Endodermal cell (in vitro differentiated cells): Measurements from ENCODE around the gene MYH7B. TPM values are rescaled to one million over a fixed set of nuclear protein-coding genes. Genes with fewer than 3 reads are reported as not detected.

Source experiments
- DNase-seq: peaks from one replicate; pipeline ENCODE4 v3.0.0-alpha.2; 2017
- H3K27ac ChIP-seq: 2 replicates; pipeline ENCODE4 v1.5.1; 2013; ENCODE audit warnings: mild to moderate bottlenecking, low read depth, low read length, moderate library complexity
- H3K27me3 ChIP-seq: 2 replicates; pipeline ENCODE4 v1.6.1; 2013; ENCODE audit warnings: mild to moderate bottlenecking, low read length, moderate library complexity; ENCODE audit not compliant: insufficient read depth, control insufficient read depth, poor library complexity, severe bottlenecking
- H3K36me3 ChIP-seq: 2 replicates; pipeline ENCODE4 v1.7.0; 2013; ENCODE audit warnings: mild to moderate bottlenecking, low read length, moderate library complexity; ENCODE audit not compliant: control insufficient read depth, insufficient read depth
- H3K4me1 ChIP-seq: one replicate; pipeline ENCODE4 v1.7.0; 2013; ENCODE audit warnings: low read length; ENCODE audit not compliant: control insufficient read depth, insufficient read depth
- H3K4me3 ChIP-seq: 2 replicates; pipeline ENCODE4 v1.5.1; 2013; ENCODE audit warnings: mild to moderate bottlenecking, low read length, moderate library complexity
- H3K9ac ChIP-seq: 2 replicates; pipeline ENCODE4 v1.6.1; 2013; ENCODE audit warnings: mild to moderate bottlenecking, low read length, moderate library complexity; ENCODE audit not compliant: poor library complexity, severe bottlenecking; ENCODE audit errors: extremely low read depth
- H3K9me3 ChIP-seq: 2 replicates; pipeline ENCODE4 v1.6.1; 2013; ENCODE audit warnings: mild to moderate bottlenecking, low read length, moderate library complexity; ENCODE audit not compliant: control insufficient read depth
- H3K27ac Mint-ChIP-seq: 2 replicates; pipeline ENCODE4 v1.8.0; 2020; ENCODE audit warnings: mixed read lengths
- H3K27me3 Mint-ChIP-seq: 2 replicates; pipeline ENCODE4 v1.8.0; 2021; ENCODE audit warnings: mild to moderate bottlenecking, mixed read lengths; ENCODE audit not compliant: insufficient read depth
- H3K36me3 Mint-ChIP-seq: 2 replicates; pipeline ENCODE4 v1.8.0; 2020; ENCODE audit warnings: low read depth, mixed read lengths
- H3K4me1 Mint-ChIP-seq: 2 replicates; pipeline ENCODE4 v1.8.0; 2020; ENCODE audit warnings: mixed read lengths
- H3K4me3 Mint-ChIP-seq: 2 replicates; pipeline ENCODE4 v1.8.0; 2020; ENCODE audit warnings: mild to moderate bottlenecking, moderate library complexity, mixed read lengths
- H3K9me3 Mint-ChIP-seq: 2 replicates; pipeline ENCODE4 v1.8.0; 2020; ENCODE audit warnings: mild to moderate bottlenecking, mixed read lengths
- WGBS, 2 experiments: methylation state at CpG; one replicate each; pipeline versions ENCODE4 v1.1.5 to v1.1.7; 2013; ENCODE audit warnings: missing lambda C conversion rate in 2 of 2, mixed read lengths in 1 of 2; ENCODE audit not compliant: insufficient coverage in 1 of 2, insufficient read length in 1 of 2; 5-methylcytosine and 5-hydroxymethylcytosine counted together
- total RNA-seq, 2 donors: library from RNA; stranded (reverse); fragmentation: NEBNext Ultra II Directional in 1 of 2; extraction: Animal tissue kit (Norgen Biotek cat#: 25700) in 1 of 2; gene quantifications; 2 replicates in 1 of 2; 3 replicates in 1 of 2; pipeline ENCODE4 v1.2.1, GENCODE V29; 2021
- TF ChIP-seq, protein P1 (sequence below): fragments of 200-600 bp; sonication (generic); conservative IDR thresholded peaks from 2 replicates; pipeline ENCODE4 v1.5.0; 2021; ENCODE audit warnings: antibody characterized with exemption, mild to moderate bottlenecking

Gene MYH7B
- total RNA-seq, 2 donors from 2014 or later = 0.37 to 0.49 TPM

DNA sequence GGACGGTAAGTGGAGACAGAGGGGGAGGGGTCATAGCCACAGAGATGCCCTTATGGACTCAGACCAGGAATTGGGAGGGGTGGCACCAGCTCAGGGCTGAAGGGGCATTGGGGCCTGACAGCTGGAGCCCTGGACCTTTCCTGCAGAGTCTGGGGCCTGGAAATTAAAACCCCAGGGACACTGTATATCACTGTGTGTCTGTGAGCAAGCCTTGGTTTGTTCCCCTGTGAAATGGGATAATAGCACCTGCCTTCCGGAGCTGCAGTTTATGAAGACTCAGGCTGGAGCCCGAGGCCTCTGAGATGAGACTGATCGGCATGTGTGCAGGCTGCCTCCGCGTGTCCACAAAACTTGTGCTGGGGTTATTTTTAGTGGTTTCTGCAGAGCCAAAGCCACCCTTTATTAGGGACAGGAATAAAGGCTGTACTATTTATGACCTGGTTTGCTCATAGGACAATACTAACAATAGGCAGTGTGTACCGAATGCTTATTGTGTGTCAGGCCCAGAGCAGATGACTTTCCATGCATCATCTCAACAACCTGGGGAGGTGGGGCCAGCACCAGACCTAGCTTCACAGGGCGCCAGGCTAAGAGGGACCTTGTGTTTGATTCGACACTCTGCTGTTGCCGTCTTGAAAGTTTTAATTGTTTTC, 22.6 kb downstream of the MYH7B start:
- Mint-ChIP-seq H3K4me1 (peaks cover 22% of the 10 kb centered on the region), H3K36me3 (no peaks in the 10 kb centered on the region), H3K9me3 (no peaks in the 10 kb centered on the region), H3K4me3 (no peak overlapping the region), H3K27me3 (peaks cover 32% of the 10 kb centered on the region), H3K27ac (no peak overlapping the region)
- TF ChIP-seq, protein P1, sequence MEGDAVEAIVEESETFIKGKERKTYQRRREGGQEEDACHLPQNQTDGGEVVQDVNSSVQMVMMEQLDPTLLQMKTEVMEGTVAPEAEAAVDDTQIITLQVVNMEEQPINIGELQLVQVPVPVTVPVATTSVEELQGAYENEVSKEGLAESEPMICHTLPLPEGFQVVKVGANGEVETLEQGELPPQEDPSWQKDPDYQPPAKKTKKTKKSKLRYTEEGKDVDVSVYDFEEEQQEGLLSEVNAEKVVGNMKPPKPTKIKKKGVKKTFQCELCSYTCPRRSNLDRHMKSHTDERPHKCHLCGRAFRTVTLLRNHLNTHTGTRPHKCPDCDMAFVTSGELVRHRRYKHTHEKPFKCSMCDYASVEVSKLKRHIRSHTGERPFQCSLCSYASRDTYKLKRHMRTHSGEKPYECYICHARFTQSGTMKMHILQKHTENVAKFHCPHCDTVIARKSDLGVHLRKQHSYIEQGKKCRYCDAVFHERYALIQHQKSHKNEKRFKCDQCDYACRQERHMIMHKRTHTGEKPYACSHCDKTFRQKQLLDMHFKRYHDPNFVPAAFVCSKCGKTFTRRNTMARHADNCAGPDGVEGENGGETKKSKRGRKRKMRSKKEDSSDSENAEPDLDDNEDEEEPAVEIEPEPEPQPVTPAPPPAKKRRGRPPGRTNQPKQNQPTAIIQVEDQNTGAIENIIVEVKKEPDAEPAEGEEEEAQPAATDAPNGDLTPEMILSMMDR = no peak
- Histone ChIP-seq H3K27me3 (no peaks in the 10 kb centered on the region), H3K36me3 (no peaks in the 10 kb centered on the region), H3K9me3 (no peaks in the 10 kb centered on the region), H3K27ac (no peak overlapping the region), H3K4me1 (peaks cover 11% of the 10 kb centered on the region), H3K4me3 (no peak overlapping the region), H3K9ac (no peak overlapping the region)
- no peak for DNase-seq
- WGBS, 2 experiments = 90 to 96% methylated on average over 10 of the region's 10 CpGs

DNA sequence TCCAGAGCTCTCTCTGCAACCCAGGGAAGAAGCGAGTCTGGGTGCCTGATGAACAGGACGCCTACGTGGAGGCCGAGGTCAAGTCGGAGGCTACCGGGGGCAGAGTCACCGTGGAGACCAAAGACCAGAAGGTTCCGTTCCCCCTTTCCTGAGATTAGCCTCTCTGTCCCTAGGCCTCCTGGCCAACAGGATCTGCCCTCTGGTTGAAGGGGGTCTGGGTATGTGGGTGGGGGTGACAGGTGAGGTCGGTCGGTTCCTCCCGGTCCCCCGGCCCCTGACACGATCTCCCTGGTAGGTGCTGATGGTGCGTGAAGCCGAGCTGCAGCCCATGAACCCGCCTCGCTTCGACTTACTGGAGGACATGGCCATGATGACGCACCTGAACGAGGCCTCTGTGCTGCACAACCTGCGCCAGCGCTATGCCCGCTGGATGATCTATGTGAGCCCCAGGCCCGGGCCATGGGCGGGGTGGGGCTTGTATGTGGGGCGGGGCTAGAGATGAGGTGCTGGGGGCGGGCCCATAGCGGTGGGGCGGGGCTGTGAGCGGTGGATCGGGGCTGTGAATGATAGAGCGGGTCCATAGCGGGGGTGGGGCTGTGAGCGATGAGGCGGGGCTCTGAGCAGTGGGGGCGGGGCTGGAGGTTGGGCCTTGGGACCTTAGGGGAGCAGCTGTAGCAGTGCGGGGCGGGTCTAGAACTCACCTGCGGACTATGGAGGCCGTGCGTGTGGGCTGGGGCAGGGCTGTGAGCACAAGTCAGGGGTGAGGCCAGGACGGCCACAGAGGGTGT, 23.9 kb downstream of the MYH7B start:
- Histone ChIP-seq H3K4me3 (no peak overlapping the region), H3K9me3 (no peaks in the 10 kb centered on the region), H3K27ac (no peak overlapping the region), H3K4me1 (peaks cover 10% of the 10 kb centered on the region), H3K9ac (no peak overlapping the region), H3K36me3 (no peaks in the 10 kb centered on the region), H3K27me3 (no peaks in the 10 kb centered on the region)
- peaks cover 20% of the 10 kb centered on the region for H3K4me1 Mint-ChIP-seq
- H3K27ac Mint-ChIP-seq = no peak overlapping the region
- peaks cover 38% of the 10 kb centered on the region for H3K27me3 Mint-ChIP-seq
- no peaks in the 10 kb centered on the region for H3K36me3 Mint-ChIP-seq
- no peaks in the 10 kb centered on the region for H3K9me3 Mint-ChIP-seq
- TF ChIP-seq, protein P1 = no peak
- peak; percentile 97 for DNase-seq
- H3K4me3 Mint-ChIP-seq = no peak overlapping the region
- 98% methylated on average over 15 to 40 of the region's 42 CpGs for WGBS, 2 experiments

GRCh38 chr20:34980543-34981233, 25.0 kb downstream of the MYH7B start:
- peaks cover 37% of the 10 kb centered on the region for H3K27me3 Mint-ChIP-seq
- Histone ChIP-seq H3K9me3 (no peaks in the 10 kb centered on the region), H3K4me3 (no peak overlapping the region), H3K27me3 (no peaks in the 10 kb centered on the region), H3K36me3 (no peaks in the 10 kb centered on the region), H3K27ac (no peak overlapping the region), H3K4me1 (peaks cover 8% of the 10 kb centered on the region), H3K9ac (no peak overlapping the region)
- no peak overlapping the region for H3K4me3 Mint-ChIP-seq
- H3K27ac Mint-ChIP-seq = no peak overlapping the region
- DNase-seq = no peak
- TF ChIP-seq, protein P1 = no peak
- no peaks in the 10 kb centered on the region for H3K36me3 Mint-ChIP-seq
- H3K4me1 Mint-ChIP-seq = peaks cover 23% of the 10 kb centered on the region
- H3K9me3 Mint-ChIP-seq = no peaks in the 10 kb centered on the region
- 95% methylated on average over 18 to 22 of the region's 22 CpGs for WGBS, 2 experiments
